MCF 10A (cell line): ENCODE results near the gene CACNA1D. TPM values are rescaled to one million over a fixed set of nuclear protein-coding genes. Genes with fewer than 3 reads are reported as not detected.

Experiments used
- BruUV-seq: library from RNA; stranded (reverse); fragments of 400-500 nt; replicated peaks from 2 replicates; lab custom pipeline; 2021; lab: Mats Ljungman, UMichigan
- CTCF ChIA-PET: fragments of 300-600 bp; sonication (Branson Sonifier 250); formaldehyde crosslinking; extraction: SDS; loops from one replicate; lab custom pipeline; 2021; ENCODE audit warnings: antibody characterized with exemption, inconsistent platforms; lab: Yijun Ruan, JAX
- POLR2A ChIA-PET: fragments of 300-600, 350-650 bp; sonication (Branson Sonifier 250); formaldehyde crosslinking; extraction: SDS; loops from one replicate; lab custom pipeline; 2020; ENCODE audit warnings: antibody characterized with exemption, inconsistent platforms; lab: Yijun Ruan, JAX
- DNase-seq: peaks from one replicate; pipeline ENCODE4 v3.0.0-alpha.2; 2018; ENCODE audit not compliant: unreplicated experiment
- H3K27ac Mint-ChIP-seq: one replicate; pipeline ENCODE4 v1.8.0; 2022; ENCODE audit warnings: mild to moderate bottlenecking, low read depth, mixed read lengths; ENCODE audit not compliant: unreplicated experiment
- H3K27me3 Mint-ChIP-seq: one replicate; pipeline ENCODE4 v1.8.0; 2022; ENCODE audit warnings: mixed read lengths; ENCODE audit not compliant: insufficient read depth, unreplicated experiment
- H3K36me3 Mint-ChIP-seq: one replicate; pipeline ENCODE4 v1.8.0; 2022; ENCODE audit warnings: mild to moderate bottlenecking, moderate library complexity, mixed read lengths; ENCODE audit not compliant: insufficient read depth, unreplicated experiment
- H3K4me1 Mint-ChIP-seq: one replicate; pipeline ENCODE4 v1.8.0; 2022; ENCODE audit warnings: mixed read lengths; ENCODE audit not compliant: insufficient read depth, unreplicated experiment
- H3K4me3 Mint-ChIP-seq: one replicate; pipeline ENCODE4 v1.8.0; 2022; ENCODE audit warnings: mild to moderate bottlenecking, moderate library complexity, mixed read lengths; ENCODE audit not compliant: unreplicated experiment
- H3K9me3 Mint-ChIP-seq: one replicate; pipeline ENCODE4 v1.8.0; 2022; ENCODE audit warnings: mixed read lengths; ENCODE audit not compliant: unreplicated experiment
- CTCF ChIP-seq: fragments of 200-600 bp; IDR thresholded peaks from one replicate; pipeline ENCODE4 v1.8.0; 2022; ENCODE audit warnings: antibody characterized with exemption, mild to moderate bottlenecking; ENCODE audit not compliant: unreplicated experiment
- intact Hi-C: fragments of 100-400 bp; cut with micrococcal nuclease; formaldehyde crosslinking; loops from 2 replicates; pipeline ENCODE4 v1.14.1; 2022
- total RNA-seq: library from RNA; stranded (reverse); gene quantifications from 2 replicates; pipeline ENCODE4 v1.2.3, GENCODE V29; 2022

CACNA1D gene
- total RNA-seq, 1 experiment from 2014 or later, result 0.26 TPM

- Mint-ChIP-seq H3K27me3 (no peaks in the 10 kb centered on the region), H3K4me1 (no peaks in the 10 kb centered on the region), H3K36me3 (no peaks in the 10 kb centered on the region), H3K9me3 (no peaks in the 10 kb centered on the region), H3K27ac (no peak overlapping the region), H3K4me3 (no peak overlapping the region)
- CTCF ChIA-PET, result interaction anchor here (0.7 kb wide), 1 partner anchor 21 kb away, joined by 3 read pairs; no protein-coding TSS in a partner anchor
- TF ChIP-seq CTCF, result no peak
- POLR2A ChIA-PET, result no interaction called here
- intact Hi-C loops, result no loop called here
- DNase-seq, result peak; percentile 38
- no TSS peak for BruUV-seq
Observed at GRCh38 chr3:53804697-53805462, 310.5 kb downstream of the CACNA1D start.

- no TSS peak for BruUV-seq
- no peak for DNase-seq
- Mint-ChIP-seq H3K4me1 (no peaks in the 10 kb centered on the region), H3K27me3 (no peaks in the 10 kb centered on the region), H3K4me3 (no peak overlapping the region), H3K36me3 (no peaks in the 10 kb centered on the region), H3K9me3 (no peaks in the 10 kb centered on the region), H3K27ac (no peak overlapping the region)
- intact Hi-C loops, result no loop called here
- no peak for TF ChIP-seq CTCF
- CTCF ChIA-PET, result interaction anchor here (0.7 kb wide), 1 partner anchor 20 kb away, joined by 3 read pairs; no protein-coding TSS in a partner anchor
- POLR2A ChIA-PET, result no interaction called here
Observed at GRCh38 chr3:53805463-53806159, 311.2 kb downstream of the CACNA1D start.

GRCh38 chr3:53806182-53807116 is 312.0 kb downstream of the CACNA1D start:
- H3K27me3 Mint-ChIP-seq, result no peaks in the 10 kb centered on the region
- H3K36me3 Mint-ChIP-seq, result no peaks in the 10 kb centered on the region

More at GRCh38 chr3:53806182-53807116, 312.0 kb downstream of the CACNA1D start:
- ChIA-PET CTCF (no interaction called here), POLR2A (no interaction called here)
- no peak for TF ChIP-seq CTCF
- intact Hi-C loops, result no loop called here
- no peak for DNase-seq
- Mint-ChIP-seq H3K27ac (no peak overlapping the region), H3K4me1 (no peaks in the 10 kb centered on the region), H3K9me3 (no peaks in the 10 kb centered on the region), H3K4me3 (no peak overlapping the region)
- BruUV-seq, result no TSS peak
